ENCODE results near the gene LGALS8.
"Not testable (repeated sequence)": the region's sequence is repeated elsewhere in the genome, so short reads cannot be mapped to it uniquely, and the experiment has no call there.

Gene LGALS8

GRCh38 chr1:236523704-236524141, at the start of gene LGALS8:
TSS of gene LGALS8 (plus strand) at chr1:236523982. CDS start at chr1:236526071, 2,089 bp downstream.
- DNase-seq (ENCODE audit: insufficient read length, low spot score) (peak; percentile 89), FAIRE-seq (no peak)

GRCh38 chr1:236476019-236476418, 47.8 kb upstream of the LGALS8 start:
- FAIRE-seq (no peak), DNase-seq (ENCODE audit: insufficient read length, low spot score) (no peak)

- FAIRE-seq (no peak), DNase-seq (ENCODE audit: insufficient read length, low spot score) (no peak)
Observed at GRCh38 chr1:236480758-236481436, 42.9 kb upstream of the LGALS8 start.

DNA sequence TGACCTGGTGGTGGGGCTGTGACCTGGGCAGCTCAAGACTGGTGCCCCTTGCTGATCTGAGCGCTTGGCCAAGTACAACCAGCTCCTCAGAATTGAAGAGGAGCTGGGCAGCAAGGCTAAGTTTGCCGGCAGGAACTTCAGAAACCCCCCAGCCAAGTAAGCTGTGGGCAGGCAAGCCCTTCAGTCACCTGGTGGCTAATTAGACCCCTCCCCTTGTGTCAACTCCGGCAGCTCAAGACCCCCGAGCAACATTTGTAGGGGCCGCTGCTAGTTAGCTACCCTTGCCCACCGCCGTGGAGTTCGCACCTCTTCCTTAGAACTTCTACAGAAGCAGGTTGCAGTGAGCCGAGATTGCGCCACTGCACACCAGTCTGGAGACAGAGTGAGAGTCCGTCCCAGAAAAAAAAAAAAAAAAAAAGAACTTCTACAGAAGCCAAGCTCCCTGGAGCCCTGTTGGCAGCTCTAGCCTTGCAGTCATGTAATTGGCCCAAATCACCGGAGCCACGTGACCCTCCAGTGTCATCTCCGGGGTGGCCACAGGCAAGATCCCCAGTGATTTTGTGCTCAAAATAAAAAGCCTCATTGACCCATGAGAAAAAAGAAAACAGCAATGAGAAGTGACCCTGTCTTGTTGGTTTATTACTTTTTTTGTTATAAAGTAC, 39.3 kb upstream of the LGALS8 start:
- no peak for FAIRE-seq
- DNase-seq (ENCODE audit: insufficient read length, low spot score), result no peak

DNA sequence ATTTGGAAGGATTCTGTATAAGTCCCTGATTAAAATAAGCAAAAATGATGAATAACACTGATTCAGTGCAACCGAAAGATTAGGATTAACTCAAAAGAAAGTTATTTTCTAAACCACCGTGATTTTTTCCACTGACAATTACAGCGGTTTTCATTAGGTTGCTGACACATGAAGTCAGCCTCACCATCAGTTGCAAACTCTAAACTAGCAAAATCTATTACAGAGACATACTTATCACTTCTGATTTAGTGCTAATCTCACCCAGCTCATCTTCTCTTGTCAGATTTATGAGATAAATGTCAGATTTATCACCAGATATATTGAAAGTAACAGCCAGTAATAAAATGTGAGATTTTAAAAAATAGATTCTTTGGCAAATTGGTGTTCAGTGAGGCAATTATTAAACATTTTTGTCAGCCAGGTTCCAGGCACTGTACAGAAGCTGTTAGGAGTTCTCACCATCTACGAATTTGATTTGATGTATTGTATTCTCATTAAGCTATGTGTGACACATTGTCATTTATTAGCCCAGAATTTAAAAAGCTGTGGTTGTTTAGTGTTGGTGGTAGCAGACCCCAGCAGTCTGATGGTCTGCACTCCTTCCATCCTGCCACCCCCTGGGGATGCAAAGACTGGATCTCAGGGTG, 37.3 kb upstream of the LGALS8 start:
- FAIRE-seq (no peak), DNase-seq (ENCODE audit: insufficient read length, low spot score) (no peak)

- DNase-seq (ENCODE audit: insufficient read length, low spot score); FAIRE-seq: not testable (repeated sequence)
Observed at GRCh38 chr1:236489161-236489560, 34.6 kb upstream of the LGALS8 start.

DNA sequence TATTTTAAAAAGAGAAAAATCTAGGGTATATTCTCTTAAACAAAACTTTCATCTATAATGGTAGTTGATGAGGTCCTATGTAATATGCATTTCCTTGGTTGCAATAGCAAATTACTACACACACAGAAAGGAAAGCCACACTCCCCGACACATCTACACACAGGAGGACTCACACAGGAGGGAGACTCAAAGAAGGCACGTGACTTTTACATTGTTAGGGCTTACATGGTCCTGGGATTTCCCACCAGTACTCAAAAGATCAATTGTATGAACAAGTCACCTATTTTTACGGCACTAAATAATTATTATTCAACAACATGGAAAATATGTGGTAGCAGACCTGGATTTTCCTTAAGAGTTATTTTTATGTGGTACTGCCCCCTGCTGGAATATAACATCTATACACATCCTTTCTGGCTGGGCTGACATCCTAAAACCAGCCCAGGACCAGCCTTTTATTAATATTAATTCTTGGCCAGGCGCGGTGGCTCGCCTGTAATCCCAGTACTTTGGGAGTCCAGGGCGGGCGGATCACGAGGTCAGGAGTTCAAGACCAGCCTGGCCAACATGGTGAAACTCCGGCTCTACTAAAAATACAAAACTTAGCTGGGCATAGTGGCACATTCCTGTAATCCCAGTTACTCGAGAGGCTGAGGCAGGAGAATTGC, 33.9 kb upstream of the LGALS8 start:
- no peak for FAIRE-seq
- peak; percentile 72 for DNase-seq (ENCODE audit: insufficient read length, low spot score)

DNA sequence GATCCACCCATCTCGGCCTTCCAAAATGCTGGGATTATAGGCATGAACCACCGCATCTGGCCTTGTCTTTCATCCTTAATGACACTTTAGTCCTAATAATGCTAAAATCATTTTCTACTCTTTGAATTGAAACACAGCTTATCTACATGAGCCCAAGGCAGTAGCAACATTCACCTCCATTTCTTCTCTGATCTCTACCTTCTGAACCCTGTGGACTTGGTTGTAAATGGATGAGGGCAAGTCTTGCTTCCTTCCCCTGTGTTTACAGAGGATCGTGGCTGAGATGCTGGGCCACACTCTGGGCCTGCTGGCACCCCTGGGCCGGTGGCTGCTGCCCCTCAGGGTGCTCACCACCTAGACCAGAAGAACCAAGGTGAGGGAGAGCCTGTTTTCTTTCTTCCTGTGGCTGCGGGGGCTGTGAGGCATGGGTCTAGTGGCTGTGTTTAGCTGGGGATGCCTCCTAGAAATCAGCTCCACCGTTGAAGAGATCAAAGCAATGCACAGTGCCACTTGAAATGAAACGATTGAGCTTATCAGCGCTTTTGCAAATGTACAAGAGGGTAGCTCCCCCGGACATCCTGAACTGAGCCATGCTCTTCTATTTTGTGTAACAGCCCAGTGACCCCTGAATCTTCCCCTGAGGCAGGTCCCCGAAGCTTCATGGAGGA, 32.2 kb upstream of the LGALS8 start:
- FAIRE-seq, result no peak

GRCh38 chr1:236492378-236492777, 31.4 kb upstream of the LGALS8 start:
- FAIRE-seq, result no peak
- no peak for DNase-seq (ENCODE audit: insufficient read length, low spot score)

More for the DNA sequence above, 32.2 kb upstream of the LGALS8 start:
- DNase-seq (ENCODE audit: insufficient read length, low spot score), result no peak

- DNase-seq (ENCODE audit: insufficient read length, low spot score) (no peak), FAIRE-seq (no peak)
Observed at GRCh38 chr1:236494082-236494481, 29.7 kb upstream of the LGALS8 start.

DNA sequence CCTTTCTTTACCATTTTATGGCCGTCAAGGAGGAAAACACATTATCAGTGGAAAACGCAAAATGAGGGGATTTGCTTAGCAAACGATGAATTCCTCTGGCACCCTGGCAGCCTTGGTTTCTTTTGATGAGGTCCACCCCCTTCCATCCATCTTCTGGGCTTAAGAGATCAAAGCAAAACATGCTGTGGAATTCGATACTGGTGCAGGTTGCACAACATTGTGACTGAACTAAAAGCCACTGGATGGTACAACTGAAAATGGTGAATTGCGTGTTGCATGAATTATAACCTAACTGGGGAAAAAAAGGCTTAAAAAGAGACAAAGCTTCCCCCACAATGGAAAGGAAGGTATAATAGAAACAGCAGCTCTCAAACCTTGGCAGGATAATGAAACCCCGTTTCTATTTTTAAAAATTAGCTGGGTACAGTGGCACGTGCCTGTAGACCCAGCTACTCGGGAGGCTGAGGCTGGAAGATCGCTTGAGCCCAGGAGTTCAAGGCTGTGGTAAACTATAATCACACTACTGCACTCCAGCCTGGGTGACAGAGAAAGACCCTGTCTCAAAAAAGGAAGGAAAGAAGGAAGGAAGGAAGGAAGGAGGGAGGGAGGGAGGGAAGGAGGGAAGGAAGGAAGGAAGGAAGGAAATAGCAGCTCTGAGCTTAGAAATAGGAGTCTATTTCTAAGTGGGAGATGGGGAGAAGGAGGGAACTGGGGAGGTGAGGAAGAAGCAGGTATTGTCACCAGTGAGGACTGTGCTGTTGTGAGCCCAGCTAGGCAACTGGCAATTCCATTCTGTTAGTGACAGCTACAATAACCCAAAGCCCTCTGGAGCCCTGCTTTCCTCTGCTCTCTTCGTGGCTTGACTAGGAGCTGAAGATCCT, 29.0 kb upstream of the LGALS8 start:
- DNase-seq (ENCODE audit: insufficient read length, low spot score) (no peak), FAIRE-seq (no peak)

DNA sequence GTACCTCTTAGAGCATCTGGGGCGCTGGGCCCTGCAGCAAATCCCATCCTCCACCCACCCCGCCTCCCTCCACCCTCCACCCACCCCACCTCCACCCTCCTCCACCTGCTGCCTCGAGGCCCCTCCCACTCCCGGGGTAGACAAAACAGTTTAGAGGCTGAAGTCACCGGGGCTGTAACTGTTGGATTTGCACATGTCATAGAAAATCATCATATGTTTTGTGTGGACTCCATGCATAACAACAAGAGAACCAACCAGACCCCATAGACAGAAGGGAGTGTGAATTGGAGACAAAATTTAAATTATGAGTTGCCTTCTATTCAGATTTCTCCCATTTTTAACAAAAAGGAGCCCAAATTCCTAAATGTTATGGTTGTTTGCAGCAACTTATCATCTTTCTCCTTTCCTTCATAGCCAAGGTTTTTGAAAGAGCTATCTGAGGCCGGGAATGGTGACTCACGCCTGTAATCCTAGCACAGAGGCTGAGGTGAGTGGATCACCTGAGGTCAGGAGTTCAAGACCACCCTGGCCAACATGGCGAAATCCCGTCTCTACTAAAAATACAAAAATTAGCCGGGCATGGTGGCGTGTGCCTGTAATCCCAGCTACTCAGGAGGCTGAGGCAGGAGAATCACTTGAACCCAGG, 28.2 kb upstream of the LGALS8 start:
- FAIRE-seq, result no peak
- no peak for DNase-seq (ENCODE audit: insufficient read length, low spot score)

- FAIRE-seq (no peak), DNase-seq (ENCODE audit: insufficient read length, low spot score) (no peak)
Observed at GRCh38 chr1:236497908-236498307, 25.9 kb upstream of the LGALS8 start.

- no peak for FAIRE-seq
- DNase-seq (ENCODE audit: insufficient read length, low spot score), result no peak
Observed at GRCh38 chr1:236501093-236501492, 22.7 kb upstream of the LGALS8 start.

- no peak for FAIRE-seq
- peak; percentile 24 for DNase-seq (ENCODE audit: insufficient read length, low spot score)
Observed at GRCh38 chr1:236502579-236502971, 21.2 kb upstream of the LGALS8 start.

- DNase-seq (ENCODE audit: insufficient read length, low spot score) (peak; percentile 84), FAIRE-seq (peak; percentile 13)
Observed at GRCh38 chr1:236502972-236503639, 20.7 kb upstream of the LGALS8 start.

DNA sequence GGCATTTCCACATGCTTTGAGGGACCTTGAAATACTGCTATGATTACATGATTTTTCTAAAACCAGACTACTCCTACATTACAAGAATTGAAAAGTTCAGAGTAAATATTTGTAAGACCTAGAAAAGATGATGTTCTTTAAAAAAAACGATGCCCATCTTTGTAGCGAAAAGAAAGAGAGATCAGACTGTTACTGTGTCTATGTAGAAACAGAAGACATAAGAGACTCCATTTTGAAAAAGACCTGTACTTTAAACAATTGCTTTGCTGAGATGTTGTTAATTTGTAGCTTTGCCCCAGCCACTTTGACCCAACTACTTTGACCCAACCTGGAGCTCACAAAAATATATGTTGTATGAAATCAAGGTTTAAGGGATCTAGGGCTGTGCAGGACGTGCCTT, 19.4 kb upstream of the LGALS8 start:
- FAIRE-seq; DNase-seq (ENCODE audit: insufficient read length, low spot score): not testable (repeated sequence)

- DNase-seq (ENCODE audit: insufficient read length, low spot score), result peak; percentile 31
- no peak for FAIRE-seq
Observed at GRCh38 chr1:236507022-236507700, 16.6 kb upstream of the LGALS8 start.
